Activated T-helper 2 cell treated with anti-CD3 and anti-CD28 coated beads, Interferon-gamma antibody, Interleukin-2, Interleukin-4, amounts not matched to agents 10 μg/mL and 5 μg/mL and 100 μg/mL, durations not matched to agents 14 hours and 24 hours and 36 hours (primary cell): ENCODE measurements around the gene ELFN1. TPM values are rescaled to one million over a fixed set of nuclear protein-coding genes. Genes with fewer than 3 reads are reported as not detected.

Experiments used
- DNase-seq: peaks from one replicate; pipeline ENCODE4 v3.0.0; 2021; ENCODE audit warnings: low spot score
- H3K27ac Mint-ChIP-seq: one replicate; pipeline ENCODE4 v1.8.0; 2021; ENCODE audit warnings: mixed read lengths
- H3K27me3 Mint-ChIP-seq: one replicate; pipeline ENCODE4 v1.8.0; 2021; ENCODE audit warnings: low read depth, mixed read lengths
- H3K36me3 Mint-ChIP-seq: one replicate; pipeline ENCODE4 v1.8.0; 2021; ENCODE audit warnings: low read depth, mixed read lengths
- H3K4me1 Mint-ChIP-seq: one replicate; pipeline ENCODE4 v1.8.0; 2021; ENCODE audit warnings: low read depth, mixed read lengths
- H3K4me3 Mint-ChIP-seq: one replicate; pipeline ENCODE4 v1.8.0; 2021; ENCODE audit warnings: low read depth, mild to moderate bottlenecking, moderate library complexity, mixed read lengths
- H3K9me3 Mint-ChIP-seq: one replicate; pipeline ENCODE4 v1.8.0; 2021; ENCODE audit warnings: mixed read lengths
- intact Hi-C: fragments of 100-400 bp; cut with micrococcal nuclease; formaldehyde crosslinking; loops from one replicate; pipeline ENCODE4 v1.15.1; 2023
- total RNA-seq: library from RNA; stranded (reverse); gene quantifications from 2 replicates; pipeline ENCODE4 v1.2.3, GENCODE V29; 2022

Gene ELFN1
- total RNA-seq, 1 donor from 2014 or later = not detected

GRCh38 chr7:1732645-1733044 is 62.6 kb downstream of the ELFN1 start:
- H3K4me3 Mint-ChIP-seq = no peak overlapping the region
- H3K9me3 Mint-ChIP-seq = no peaks in the 10 kb centered on the region
- no peak overlapping the region for H3K27ac Mint-ChIP-seq
- DNase-seq = no peak
- no peaks in the 10 kb centered on the region for H3K27me3 Mint-ChIP-seq
- intact Hi-C loops = no loop called here
- no peaks in the 10 kb centered on the region for H3K4me1 Mint-ChIP-seq
- H3K36me3 Mint-ChIP-seq = no peaks in the 10 kb centered on the region

- intact Hi-C loops = no loop called here
- Mint-ChIP-seq H3K27ac (no peak overlapping the region), H3K27me3 (no peaks in the 10 kb centered on the region), H3K4me1 (peaks cover under 1% of the 10 kb centered on the region), H3K9me3 (no peaks in the 10 kb centered on the region), H3K4me3 (no peak overlapping the region), H3K36me3 (no peaks in the 10 kb centered on the region)
- DNase-seq = no peak
Measured at GRCh38 chr7:1733206-1733907, 63.3 kb downstream of the ELFN1 start.

GRCh38 chr7:1733908-1734730 is 64.0 kb downstream of the ELFN1 start:
- Mint-ChIP-seq H3K9me3 (no peaks in the 10 kb centered on the region), H3K27me3 (no peaks in the 10 kb centered on the region), H3K4me1 (peaks cover 4% of the 10 kb centered on the region), H3K36me3 (no peaks in the 10 kb centered on the region), H3K27ac (no peak overlapping the region), H3K4me3 (no peak overlapping the region)
- intact Hi-C loops = no loop called here
- DNase-seq = no peak

GRCh38 chr7:1735262-1735661 is 65.2 kb downstream of the ELFN1 start:
- no peak overlapping the region for H3K4me3 Mint-ChIP-seq
- H3K27me3 Mint-ChIP-seq = no peaks in the 10 kb centered on the region
- no peaks in the 10 kb centered on the region for H3K36me3 Mint-ChIP-seq
- H3K4me1 Mint-ChIP-seq = peaks cover 4% of the 10 kb centered on the region
- intact Hi-C loops = no loop called here
- no peaks in the 10 kb centered on the region for H3K9me3 Mint-ChIP-seq
- H3K27ac Mint-ChIP-seq = no peak overlapping the region
- DNase-seq = no peak

- no peaks in the 10 kb centered on the region for H3K36me3 Mint-ChIP-seq
- intact Hi-C loops = no loop called here
- H3K9me3 Mint-ChIP-seq = no peaks in the 10 kb centered on the region
- DNase-seq = no peak
- H3K4me1 Mint-ChIP-seq = peaks cover 4% of the 10 kb centered on the region
- H3K4me3 Mint-ChIP-seq = no peak overlapping the region
- no peaks in the 10 kb centered on the region for H3K27me3 Mint-ChIP-seq
- H3K27ac Mint-ChIP-seq = no peak overlapping the region
Measured at GRCh38 chr7:1735806-1736483, 65.9 kb downstream of the ELFN1 start.

- Mint-ChIP-seq H3K4me1 (peaks cover 4% of the 10 kb centered on the region), H3K9me3 (no peaks in the 10 kb centered on the region), H3K27ac (no peak overlapping the region), H3K4me3 (no peak overlapping the region), H3K27me3 (no peaks in the 10 kb centered on the region), H3K36me3 (no peaks in the 10 kb centered on the region)
- DNase-seq = no peak
- intact Hi-C loops = no loop called here
Measured at GRCh38 chr7:1736484-1736817, 66.4 kb downstream of the ELFN1 start.

GRCh38 chr7:1736830-1737229 is 66.8 kb downstream of the ELFN1 start:
- H3K4me3 Mint-ChIP-seq = no peak overlapping the region
- DNase-seq = no peak
- intact Hi-C loops = no loop called here
- no peaks in the 10 kb centered on the region for H3K27me3 Mint-ChIP-seq
- H3K9me3 Mint-ChIP-seq = no peaks in the 10 kb centered on the region
- H3K36me3 Mint-ChIP-seq = no peaks in the 10 kb centered on the region
- no peak overlapping the region for H3K27ac Mint-ChIP-seq
- peaks cover 4% of the 10 kb centered on the region for H3K4me1 Mint-ChIP-seq

- Mint-ChIP-seq H3K4me3 (no peak overlapping the region), H3K9me3 (no peaks in the 10 kb centered on the region), H3K4me1 (peaks cover 4% of the 10 kb centered on the region), H3K27ac (no peak overlapping the region), H3K36me3 (no peaks in the 10 kb centered on the region), H3K27me3 (no peaks in the 10 kb centered on the region)
- no peak for DNase-seq
- intact Hi-C loops = no loop called here
Measured at GRCh38 chr7:1737523-1737922, 67.4 kb downstream of the ELFN1 start.

GRCh38 chr7:1737956-1738355 is 67.9 kb downstream of the ELFN1 start:
- no peak for DNase-seq
- Mint-ChIP-seq H3K27ac (no peak overlapping the region), H3K4me1 (peaks cover 8% of the 10 kb centered on the region), H3K9me3 (no peaks in the 10 kb centered on the region), H3K4me3 (no peak overlapping the region), H3K36me3 (no peaks in the 10 kb centered on the region), H3K27me3 (no peaks in the 10 kb centered on the region)
- intact Hi-C loops = no loop called here

- DNase-seq = no peak
- no peaks in the 10 kb centered on the region for H3K9me3 Mint-ChIP-seq
- no peak overlapping the region for H3K4me3 Mint-ChIP-seq
- H3K36me3 Mint-ChIP-seq = no peaks in the 10 kb centered on the region
- H3K4me1 Mint-ChIP-seq = peaks cover 8% of the 10 kb centered on the region
- no peak overlapping the region for H3K27ac Mint-ChIP-seq
- intact Hi-C loops = no loop called here
- no peaks in the 10 kb centered on the region for H3K27me3 Mint-ChIP-seq
Measured at GRCh38 chr7:1738511-1738910, 68.4 kb downstream of the ELFN1 start.

GRCh38 chr7:1738956-1739355 is 68.9 kb downstream of the ELFN1 start:
- Mint-ChIP-seq H3K9me3 (no peaks in the 10 kb centered on the region), H3K27ac (no peak overlapping the region), H3K27me3 (no peaks in the 10 kb centered on the region), H3K4me3 (no peak overlapping the region), H3K4me1 (peaks cover 8% of the 10 kb centered on the region), H3K36me3 (no peaks in the 10 kb centered on the region)
- no peak for DNase-seq
- intact Hi-C loops = no loop called here

GRCh38 chr7:1739593-1739992 is 69.5 kb downstream of the ELFN1 start:
- Mint-ChIP-seq H3K4me3 (no peak overlapping the region), H3K36me3 (no peaks in the 10 kb centered on the region), H3K9me3 (no peaks in the 10 kb centered on the region), H3K4me1 (peaks cover 8% of the 10 kb centered on the region), H3K27ac (no peak overlapping the region), H3K27me3 (no peaks in the 10 kb centered on the region)
- no peak for DNase-seq
- intact Hi-C loops = no loop called here

- Mint-ChIP-seq H3K27me3 (no peaks in the 10 kb centered on the region), H3K27ac (no peak overlapping the region)
- intact Hi-C loops = no loop called here
Measured at GRCh38 chr7:1740214-1740613, 70.1 kb downstream of the ELFN1 start.

More at GRCh38 chr7:1740214-1740613, 70.1 kb downstream of the ELFN1 start:
- H3K4me1 Mint-ChIP-seq = peaks cover 8% of the 10 kb centered on the region
- no peaks in the 10 kb centered on the region for H3K36me3 Mint-ChIP-seq
- no peak for DNase-seq
- H3K4me3 Mint-ChIP-seq = no peak overlapping the region
- H3K9me3 Mint-ChIP-seq = no peaks in the 10 kb centered on the region
